SJCRH30 (cell line): Measurements from ENCODE around the gene CCDC63. TPM values are rescaled to one million over a fixed set of nuclear protein-coding genes. Genes with fewer than 3 reads are reported as not detected.

ENCODE experiments used
- DNase-seq, 2 experiments: peaks; one replicate each; pipeline ENCODE4 v3.0.0-alpha.2; 2015 to 2020
- H3K27ac ChIP-seq: fragments of 250-450 bp; sonication (Bioruptor Pico); 2 replicates; pipeline ENCODE4 v1.5.1; 2020; ENCODE audit warnings: mild to moderate bottlenecking, moderate library complexity
- H3K27me3 ChIP-seq: fragments of 250-450 bp; sonication (Bioruptor Pico); 2 replicates; pipeline ENCODE4 v1.5.1; 2020; ENCODE audit warnings: mild to moderate bottlenecking, moderate library complexity
- H3K36me3 ChIP-seq: fragments of 250-450 bp; sonication (Bioruptor Pico); 2 replicates; pipeline ENCODE4 v1.5.1; 2020; ENCODE audit warnings: mild to moderate bottlenecking, moderate library complexity
- H3K4me1 ChIP-seq: fragments of 250-450 bp; sonication (Bioruptor Pico); 2 replicates; pipeline ENCODE4 v1.5.1; 2020; ENCODE audit warnings: mild to moderate bottlenecking, moderate library complexity
- H3K4me3 ChIP-seq: fragments of 250-450 bp; sonication (Bioruptor Pico); 2 replicates; pipeline ENCODE4 v1.5.1; 2020; ENCODE audit warnings: mild to moderate bottlenecking, moderate library complexity
- H3K9me3 ChIP-seq: fragments of 250-450 bp; sonication (Bioruptor Pico); replicated peaks from 2 replicates; pipeline ENCODE4 v1.5.1; 2020; ENCODE audit warnings: mild to moderate bottlenecking, moderate library complexity
- total RNA-seq: library from RNA; depleted of rRNA; stranded (reverse); fragments of >200 nt; shearing (Covaris generic); gene quantifications from 2 replicates; pipeline ENCODE4 v1.2.3, GENCODE V29; 2014; rRNA removed

CCDC63 gene
- not detected in 2 replicates for total RNA-seq

DNA sequence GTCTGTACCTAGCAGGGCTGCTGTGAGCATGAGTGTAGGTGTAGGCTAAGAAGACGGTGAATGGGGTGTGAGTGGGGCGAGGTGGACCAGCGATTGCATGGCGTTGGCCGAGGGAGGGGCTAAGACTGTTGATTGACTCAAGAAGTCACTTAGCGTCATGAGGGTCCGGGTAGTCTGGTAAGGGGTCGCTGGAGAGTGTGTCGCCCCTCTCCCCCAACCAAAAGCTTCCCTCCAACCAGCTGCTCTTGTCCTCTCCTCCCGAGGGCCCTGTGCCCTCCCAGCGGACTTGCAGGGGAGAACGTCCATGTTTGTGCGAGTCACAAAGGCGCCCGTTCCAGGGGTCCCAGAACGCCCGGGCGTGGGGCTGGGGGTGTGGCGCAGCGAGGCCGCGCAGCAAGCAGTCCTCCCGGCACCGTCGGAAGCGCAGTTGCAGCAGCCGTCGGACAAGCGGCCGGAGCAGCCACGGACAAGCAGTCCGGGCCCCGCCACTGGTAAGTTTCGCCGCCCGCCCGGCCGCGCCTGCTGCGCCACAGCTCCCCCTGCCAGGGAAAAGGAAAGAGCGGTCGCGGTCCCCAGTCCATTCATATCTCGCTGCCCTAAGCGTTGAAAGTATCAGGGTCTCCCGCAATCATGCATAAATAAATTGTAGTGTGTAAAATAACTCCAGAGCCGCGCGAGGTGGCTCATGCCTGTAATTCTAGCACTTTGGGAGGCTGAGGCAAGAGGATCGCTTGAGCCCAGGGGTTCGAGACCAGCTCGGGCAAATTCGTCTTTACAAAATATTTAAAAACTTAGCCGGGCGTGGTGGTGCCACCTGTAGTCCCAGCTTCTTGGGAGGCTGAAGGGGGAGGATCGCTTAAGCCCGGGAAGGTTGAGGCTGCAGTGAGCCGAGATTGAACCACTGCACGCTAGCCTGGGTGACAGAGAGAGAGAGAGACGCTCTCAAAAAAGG lies at the start of gene CCDC63:
Gene CCDC63 (plus strand): TSS at position 373 of the 952 bp plus-strand sequence. CDS start 5,968 bp downstream, outside the sequence.
- Histone ChIP-seq H3K36me3 (no peaks in the 10 kb centered on the region), H3K27ac (no peak within 1 kb of the TSS), H3K27me3 (no peaks in the 10 kb centered on the region), H3K4me1 (no peaks in the 10 kb centered on the region), H3K4me3 (no peak within 1 kb of the TSS), H3K9me3 (no peaks in the 10 kb centered on the region)
- no peak for DNase-seq

DNA sequence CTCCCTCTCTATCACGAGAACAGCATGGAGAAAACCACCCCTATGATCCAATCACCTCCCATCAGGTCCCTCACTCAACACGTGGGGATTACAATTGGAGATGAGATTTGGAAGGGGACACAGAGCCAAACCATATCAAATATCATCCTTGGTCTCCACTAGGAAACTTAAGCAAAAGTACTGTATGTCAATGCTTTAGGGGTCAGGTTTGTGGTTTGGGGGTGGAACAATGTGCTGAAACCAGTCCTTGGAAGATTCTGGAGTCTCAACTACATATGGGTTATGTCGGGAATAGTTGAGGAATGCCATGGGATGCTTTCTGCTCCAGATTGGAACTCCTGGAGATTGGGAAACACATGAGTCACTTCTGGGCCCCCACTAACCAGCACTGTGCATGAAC lies 48.3 kb upstream of the CCDC63 start:
- Histone ChIP-seq H3K36me3 (no peaks in the 10 kb centered on the region), H3K27ac (no peak overlapping the region), H3K27me3 (no peaks in the 10 kb centered on the region), H3K4me1 (peaks cover 4% of the 10 kb centered on the region; the same call in 1 of the 2 replicates), H3K9me3 (no peaks in the 10 kb centered on the region), H3K4me3 (no peak overlapping the region)
- DNase-seq: no peak

DNA sequence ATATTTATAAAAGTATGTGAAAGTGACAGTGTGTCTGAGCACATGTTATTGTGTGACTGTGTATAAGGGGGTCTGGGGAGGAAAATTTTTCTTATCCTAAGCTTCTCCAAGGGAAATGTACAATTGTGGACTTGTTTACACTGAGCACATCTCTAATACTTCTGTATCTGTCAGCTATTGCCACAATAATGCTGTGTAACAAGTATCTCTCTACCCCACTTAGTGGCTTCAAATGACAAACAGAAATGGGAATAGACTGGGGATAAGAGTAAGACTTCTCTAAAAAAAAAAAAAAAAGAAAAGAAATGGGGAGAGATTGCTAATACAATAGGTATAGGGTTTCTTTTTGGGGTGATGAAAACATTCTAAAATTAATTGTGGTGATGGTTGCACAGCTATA lies 44.3 kb upstream of the CCDC63 start:
- Histone ChIP-seq H3K36me3 (no peaks in the 10 kb centered on the region), H3K4me1 (no peaks in the 10 kb centered on the region), H3K4me3 (no peak overlapping the region), H3K27ac (no peak overlapping the region), H3K9me3 (no peaks in the 10 kb centered on the region), H3K27me3 (no peaks in the 10 kb centered on the region)
- DNase-seq: no peak

DNA sequence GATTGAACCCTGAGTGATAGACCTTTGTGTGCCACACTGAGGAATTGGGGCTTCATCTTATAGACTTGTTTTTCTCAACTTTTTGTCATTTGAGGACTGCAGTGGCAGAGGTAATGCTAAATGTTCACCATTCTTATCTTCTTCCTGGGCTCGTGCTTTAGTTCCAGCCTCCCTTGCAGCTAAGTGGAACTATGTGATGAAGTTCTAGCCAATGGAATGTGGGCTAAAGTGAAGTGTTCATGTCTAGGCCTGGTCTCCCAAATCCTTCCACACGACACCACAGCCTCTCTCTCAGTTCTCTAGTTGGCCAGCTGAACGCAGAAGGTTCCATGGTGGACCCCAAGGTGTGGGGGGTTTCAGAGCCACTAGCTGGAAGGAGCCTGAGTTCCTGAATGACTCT lies 42.4 kb upstream of the CCDC63 start:
- Histone ChIP-seq H3K36me3 (no peaks in the 10 kb centered on the region), H3K9me3 (no peaks in the 10 kb centered on the region), H3K27ac (no peak overlapping the region), H3K4me1 (no peaks in the 10 kb centered on the region), H3K4me3 (no peak overlapping the region), H3K27me3 (no peaks in the 10 kb centered on the region)
- DNase-seq: no peak

DNA sequence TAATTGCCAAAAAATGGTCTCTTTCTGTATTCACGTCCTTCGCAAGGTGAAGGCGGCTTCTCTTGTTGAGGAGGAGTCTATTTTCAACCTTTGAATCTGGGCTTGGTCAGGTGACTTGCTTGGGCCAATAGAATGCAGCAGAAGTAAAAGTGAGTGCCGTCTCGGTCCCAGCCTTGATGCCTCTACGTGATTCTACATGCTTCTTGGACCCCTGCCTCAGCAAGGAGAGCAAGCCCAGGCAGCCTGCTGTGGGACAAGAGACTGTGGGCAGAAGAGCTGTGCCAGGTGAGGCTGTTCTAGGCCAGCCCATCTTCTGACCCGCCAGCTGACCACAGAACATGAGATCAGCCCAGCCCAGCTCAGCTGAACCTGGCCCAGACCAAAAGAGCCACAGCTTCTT lies 39.1 kb upstream of the CCDC63 start:
- no peak overlapping the region for H3K27ac ChIP-seq

DNA sequence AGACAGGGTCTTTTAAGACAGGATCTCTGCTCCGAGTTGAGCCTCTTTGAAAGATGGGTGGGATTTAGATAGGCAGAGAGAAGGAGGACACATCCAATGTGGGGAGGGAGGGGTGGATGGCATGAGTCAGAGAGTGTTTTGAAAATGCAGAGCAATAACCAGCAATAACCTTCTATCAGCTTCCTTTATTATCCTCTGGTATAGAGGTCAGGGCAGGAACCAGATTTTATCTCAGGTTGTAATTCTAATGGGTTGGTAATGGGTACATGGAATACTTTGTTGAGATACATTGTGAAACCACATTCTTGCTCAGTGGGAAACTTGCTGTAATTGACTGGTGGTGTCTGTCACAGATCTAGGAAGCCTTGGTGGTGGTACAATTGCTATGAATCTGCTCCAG lies 37.6 kb upstream of the CCDC63 start:
- no peak for DNase-seq
- no peaks in the 10 kb centered on the region for H3K9me3 ChIP-seq
- no peaks in the 10 kb centered on the region for H3K36me3 ChIP-seq
- peaks cover 4% of the 10 kb centered on the region; the same call in 1 of the 2 replicates for H3K27me3 ChIP-seq
- H3K4me1 ChIP-seq: no peaks in the 10 kb centered on the region
- no peak overlapping the region for H3K27ac ChIP-seq
- no peak overlapping the region for H3K4me3 ChIP-seq

More for the DNA sequence above, 39.1 kb upstream of the CCDC63 start:
- DNase-seq: no peak
- H3K27me3 ChIP-seq: no peaks in the 10 kb centered on the region
- H3K4me1 ChIP-seq: no peaks in the 10 kb centered on the region
- H3K4me3 ChIP-seq: no peak overlapping the region
- H3K9me3 ChIP-seq: no peaks in the 10 kb centered on the region
- H3K36me3 ChIP-seq: no peaks in the 10 kb centered on the region

DNA sequence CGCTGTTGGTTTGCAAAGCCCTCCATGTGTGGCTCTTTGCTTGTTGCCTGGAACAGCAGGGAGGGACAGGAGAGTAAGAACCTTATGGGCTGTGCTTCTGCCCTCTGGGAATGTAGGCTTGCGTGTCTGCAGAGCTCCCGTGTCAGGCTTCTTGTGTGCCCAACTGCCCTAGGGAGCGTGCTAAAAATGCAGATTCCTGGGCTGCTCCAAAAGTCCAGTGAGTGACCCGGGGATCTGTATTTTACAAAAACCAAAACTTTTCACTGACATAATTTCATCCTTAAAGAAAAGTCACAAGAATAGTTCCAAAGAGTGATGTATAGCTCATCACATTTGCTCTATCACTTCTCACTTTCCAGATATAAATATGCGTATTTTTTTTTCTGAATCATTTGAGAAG lies 34.8 kb upstream of the CCDC63 start:
- DNase-seq: no peak
- Histone ChIP-seq H3K27ac (no peak overlapping the region), H3K9me3 (no peaks in the 10 kb centered on the region), H3K27me3 (peaks cover 4% of the 10 kb centered on the region; the same call in 1 of the 2 replicates), H3K4me3 (no peak overlapping the region), H3K4me1 (no peaks in the 10 kb centered on the region), H3K36me3 (no peaks in the 10 kb centered on the region)

DNA sequence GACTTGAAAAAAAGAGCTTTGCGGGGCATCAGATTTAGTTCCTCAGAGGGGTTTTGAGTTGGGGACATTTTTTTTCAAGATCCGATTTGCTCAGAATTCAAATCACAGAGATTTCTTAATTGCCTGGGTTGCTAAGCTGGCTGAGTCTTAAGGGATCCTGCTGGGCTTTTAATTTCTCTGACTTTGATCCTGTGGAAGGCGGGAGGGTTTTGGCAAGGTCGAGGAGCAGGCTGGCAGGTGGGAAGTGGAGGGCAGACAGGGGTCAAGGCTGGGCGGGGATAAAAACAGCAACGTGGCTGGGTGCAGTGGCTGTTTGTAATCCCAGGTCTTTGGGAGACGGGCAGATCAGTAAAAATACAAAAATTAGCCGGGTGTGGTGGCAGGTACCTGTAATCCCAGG lies 33.5 kb upstream of the CCDC63 start:
- Histone ChIP-seq H3K4me3 (no peak overlapping the region), H3K27ac (no peak overlapping the region), H3K4me1 (no peaks in the 10 kb centered on the region), H3K9me3 (no peaks in the 10 kb centered on the region), H3K36me3 (no peaks in the 10 kb centered on the region), H3K27me3 (peaks cover 4% of the 10 kb centered on the region; the same call in 1 of the 2 replicates)
- no peak for DNase-seq

DNA sequence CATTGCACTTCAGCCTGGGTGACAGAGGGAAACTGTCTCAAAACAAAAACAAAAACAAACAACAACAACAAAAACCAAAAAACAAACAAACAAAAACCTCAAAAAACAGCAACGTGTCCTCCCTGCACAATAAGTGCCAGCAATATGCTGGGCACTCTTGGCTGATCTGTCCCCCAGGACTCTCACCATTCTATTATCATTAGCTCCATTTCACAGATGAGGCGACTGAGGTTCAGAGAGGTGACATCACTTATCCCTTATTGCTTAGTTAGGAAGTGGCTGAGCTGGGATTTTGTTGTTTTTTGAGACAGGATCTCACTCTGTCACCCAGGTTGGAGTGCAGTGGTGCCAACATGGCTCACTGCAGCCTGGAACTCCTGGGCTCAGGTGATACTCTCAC lies 33.0 kb upstream of the CCDC63 start:
- Histone ChIP-seq H3K9me3 (no peaks in the 10 kb centered on the region), H3K27ac (no peak overlapping the region), H3K4me1 (no peaks in the 10 kb centered on the region)

DNA sequence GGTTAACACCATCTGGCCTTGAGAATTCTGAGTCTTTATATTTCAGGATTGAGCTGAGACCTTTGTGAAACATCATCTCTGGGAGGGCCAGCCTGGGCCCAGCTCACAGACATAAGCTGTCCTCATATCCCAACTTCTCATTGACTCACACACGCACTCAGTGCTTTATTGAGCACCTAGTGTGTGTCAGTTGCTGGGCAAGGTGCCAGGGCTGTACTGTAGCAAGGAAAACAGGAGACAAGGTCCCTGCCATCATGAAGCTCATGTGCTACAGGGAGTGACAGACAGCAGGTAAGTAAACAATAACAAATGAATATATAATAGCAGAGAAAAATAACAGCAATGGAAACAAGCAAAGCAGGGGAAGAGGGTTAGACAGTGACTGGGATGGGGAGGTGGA lies 30.5 kb upstream of the CCDC63 start:
- H3K4me3 ChIP-seq: no peak overlapping the region
- peaks cover 4% of the 10 kb centered on the region; the same call in 1 of the 2 replicates for H3K27me3 ChIP-seq
- H3K27ac ChIP-seq: no peak overlapping the region
- H3K9me3 ChIP-seq: no peaks in the 10 kb centered on the region
- DNase-seq: no peak
- no peaks in the 10 kb centered on the region for H3K36me3 ChIP-seq
- H3K4me1 ChIP-seq: no peaks in the 10 kb centered on the region

More for the DNA sequence above, 33.0 kb upstream of the CCDC63 start:
- H3K4me3 ChIP-seq: no peak overlapping the region
- no peak for DNase-seq
- no peaks in the 10 kb centered on the region for H3K36me3 ChIP-seq
- peaks cover 4% of the 10 kb centered on the region; the same call in 1 of the 2 replicates for H3K27me3 ChIP-seq

DNA sequence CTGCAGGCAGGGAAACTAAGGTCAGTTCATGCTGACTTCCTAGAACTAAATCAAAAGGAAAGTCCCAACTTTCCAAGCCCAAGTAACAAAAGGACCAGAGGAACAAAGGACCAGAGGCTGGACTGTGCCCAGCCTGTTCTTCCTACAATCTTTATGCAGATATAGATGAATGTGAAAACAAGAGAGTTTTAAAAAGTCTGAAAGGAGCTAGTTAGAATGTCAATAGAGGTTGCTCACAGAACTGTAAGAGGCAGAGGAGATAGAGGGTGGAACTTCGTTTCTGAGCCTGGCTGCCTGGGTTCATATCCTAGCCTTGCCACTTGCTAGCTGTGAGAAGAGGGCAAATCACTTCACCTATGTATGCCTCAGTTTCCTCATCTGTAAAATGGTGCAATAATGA lies 30.0 kb upstream of the CCDC63 start:
- Histone ChIP-seq H3K4me3 (no peak overlapping the region), H3K36me3 (no peaks in the 10 kb centered on the region), H3K9me3 (no peaks in the 10 kb centered on the region), H3K27ac (no peak overlapping the region), H3K27me3 (peaks cover 4% of the 10 kb centered on the region; the same call in 1 of the 2 replicates), H3K4me1 (no peaks in the 10 kb centered on the region)
- no peak for DNase-seq

DNA sequence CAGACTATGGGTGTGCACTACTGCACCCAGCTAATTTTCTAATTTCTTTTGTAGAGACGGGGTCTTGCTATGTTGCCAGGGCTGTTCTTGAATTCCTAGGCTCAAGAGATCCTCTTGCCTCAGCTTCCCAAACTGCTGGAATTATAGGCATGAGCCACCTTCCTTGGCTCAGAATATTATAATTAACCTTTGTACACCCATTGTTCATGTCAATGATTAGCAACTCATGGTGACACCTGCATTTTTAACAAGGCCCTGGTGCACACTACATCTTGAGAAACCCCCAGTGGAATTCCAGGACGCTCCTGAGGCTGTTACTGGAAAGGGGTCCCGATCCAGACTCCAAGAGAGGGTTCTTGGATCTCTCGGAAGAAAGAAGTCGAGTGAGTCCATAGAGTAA lies 28.3 kb upstream of the CCDC63 start:
- H3K27me3 ChIP-seq: peaks cover 4% of the 10 kb centered on the region; the same call in 1 of the 2 replicates
- no peak overlapping the region for H3K27ac ChIP-seq
- no peak overlapping the region for H3K4me3 ChIP-seq
- no peaks in the 10 kb centered on the region for H3K4me1 ChIP-seq
- no peaks in the 10 kb centered on the region for H3K9me3 ChIP-seq
- no peaks in the 10 kb centered on the region for H3K36me3 ChIP-seq
- no peak for DNase-seq

DNA sequence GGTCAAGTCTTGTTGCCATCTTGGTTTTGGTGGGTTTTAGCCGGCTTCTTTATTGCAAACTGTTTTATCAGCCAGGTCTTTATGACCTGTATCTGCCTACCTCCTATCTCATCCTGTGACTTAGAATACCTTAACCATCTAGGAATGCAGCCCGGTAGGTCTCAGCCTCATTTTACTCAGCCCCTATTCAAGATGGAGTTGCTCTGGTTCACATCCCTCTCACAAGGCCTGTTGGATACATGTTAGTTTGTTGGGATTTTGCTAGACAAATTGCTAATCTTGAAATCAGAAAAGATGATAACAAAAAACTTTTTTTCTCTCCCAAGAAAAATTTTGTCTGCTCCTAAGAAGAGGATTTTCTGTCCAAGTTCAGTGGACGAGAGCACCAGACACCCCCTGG lies 27.6 kb upstream of the CCDC63 start:
- no peak for DNase-seq
- H3K27me3 ChIP-seq: no peaks in the 10 kb centered on the region
- no peak overlapping the region for H3K4me3 ChIP-seq
- H3K4me1 ChIP-seq: no peaks in the 10 kb centered on the region
- H3K9me3 ChIP-seq: no peaks in the 10 kb centered on the region
- no peak overlapping the region for H3K27ac ChIP-seq
- H3K36me3 ChIP-seq: no peaks in the 10 kb centered on the region

DNA sequence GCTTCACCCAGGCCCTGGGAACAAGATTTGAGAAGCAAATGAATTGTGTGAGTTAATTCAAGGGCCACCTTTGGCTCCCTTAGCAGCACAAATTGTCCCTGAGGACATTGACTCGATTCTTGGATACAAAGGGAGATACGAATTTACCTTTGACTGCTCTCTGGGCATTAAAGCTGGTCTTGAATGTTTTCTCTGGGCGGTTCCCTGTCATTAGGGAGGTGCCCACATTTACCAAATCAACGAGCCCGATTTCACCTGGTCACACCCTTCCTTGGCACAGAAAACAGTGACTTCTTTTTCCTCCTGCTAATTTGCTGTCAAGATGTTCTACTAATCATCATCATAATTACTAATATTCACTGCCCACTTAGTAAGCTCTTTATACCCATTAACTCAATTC lies 27.1 kb upstream of the CCDC63 start:
- H3K4me3 ChIP-seq: no peak overlapping the region
- no peak overlapping the region for H3K27ac ChIP-seq
- H3K27me3 ChIP-seq: no peaks in the 10 kb centered on the region
- H3K36me3 ChIP-seq: no peaks in the 10 kb centered on the region
- H3K4me1 ChIP-seq: no peaks in the 10 kb centered on the region
- no peak for DNase-seq
- H3K9me3 ChIP-seq: no peaks in the 10 kb centered on the region

DNA sequence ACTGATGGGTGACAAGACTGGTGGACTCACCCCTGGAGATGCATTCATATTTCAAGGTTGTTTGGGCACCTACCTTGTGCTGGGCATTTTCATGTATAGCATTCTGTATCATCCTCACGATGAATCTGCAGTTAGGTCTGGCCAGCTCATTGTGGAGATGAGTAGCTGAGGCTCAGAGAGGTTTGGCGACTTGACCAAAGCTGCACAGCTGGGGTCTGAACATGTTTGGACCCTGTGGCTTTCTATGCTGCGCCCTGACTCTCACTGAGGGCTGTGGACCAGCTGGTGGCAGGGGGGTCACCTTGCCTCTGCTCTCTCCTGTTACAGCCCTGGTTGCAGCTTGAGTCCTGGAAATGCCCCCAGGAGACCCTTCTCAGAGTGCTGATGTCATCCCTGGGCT lies 24.9 kb upstream of the CCDC63 start:
- DNase-seq: no peak
- H3K4me3 ChIP-seq: no peak overlapping the region
- no peak overlapping the region for H3K27ac ChIP-seq
- H3K9me3 ChIP-seq: no peaks in the 10 kb centered on the region
- H3K4me1 ChIP-seq: no peaks in the 10 kb centered on the region
- H3K27me3 ChIP-seq: no peaks in the 10 kb centered on the region
- H3K36me3 ChIP-seq: no peaks in the 10 kb centered on the region
